ENCODE measurements around the gene FGD4.

The FGD4 gene

GRCh38 chr12:32666018-32666417 lies 266.7 kb downstream of the FGD4 start:
- Histone ChIP-seq H3K9me2 (replicated peaks; ENCODE audit: low read depth, low read length) (no peaks in the 10 kb centered on the region), H3K36me3 (ENCODE audit: insufficient read depth, low read length) (no peaks in the 10 kb centered on the region), H2AFZ (ENCODE audit: low read length) (no peak overlapping the region), H3F3A (ENCODE audit: low read depth) (no peaks in the 10 kb centered on the region), H3K9ac (ENCODE audit: low read depth, low read length, poor library complexity, severe bottlenecking) (no peak overlapping the region), H3K79me2 (ENCODE audit: insufficient read depth, low read length) (no peaks in the 10 kb centered on the region), H3K4me1 (ENCODE audit: insufficient read depth, low read length, poor library complexity, severe bottlenecking) (no peaks in the 10 kb centered on the region), H3K9me3 (ENCODE audit: insufficient read depth, low read depth, low read length) (no peaks in the 10 kb centered on the region), H4K20me1 (ENCODE audit: insufficient read depth, low read length, poor library complexity, severe bottlenecking) (no peaks in the 10 kb centered on the region), H3K4me3 (ENCODE audit: low read length, poor library complexity, severe bottlenecking) (no peak overlapping the region), H3K27me3 (ENCODE audit: insufficient read depth, low read length, poor library complexity, severe bottlenecking) (no peaks in the 10 kb centered on the region), H3K4me2 (ENCODE audit: low read depth, low read length, poor library complexity, severe bottlenecking) (no peak overlapping the region)
- TF ChIP-seq CTCF (conservative IDR thresholded peaks at IDR 0.05; ENCODE audit: low read length): no peak

GRCh38 chr12:32669584-32669983 lies 270.2 kb downstream of the FGD4 start:
- no peaks in the 10 kb centered on the region for H3F3A ChIP-seq (ENCODE audit: low read depth)
- no peaks in the 10 kb centered on the region for H3K36me3 ChIP-seq (ENCODE audit: insufficient read depth, low read length)
- H3K27me3 ChIP-seq (ENCODE audit: insufficient read depth, low read length, poor library complexity, severe bottlenecking): no peaks in the 10 kb centered on the region
- TF ChIP-seq EZH2phosphoT487 (IDR thresholded peaks at IDR 0.05; ENCODE audit: borderline replicate concordance): no peak
- no peak for TF ChIP-seq CTCF (conservative IDR thresholded peaks at IDR 0.05; ENCODE audit: low read length)
- no peak overlapping the region for H2AFZ ChIP-seq (ENCODE audit: low read length)
- H3K79me2 ChIP-seq (ENCODE audit: insufficient read depth, low read length): no peaks in the 10 kb centered on the region
- H3K4me2 ChIP-seq (ENCODE audit: low read depth, low read length, poor library complexity, severe bottlenecking): no peak overlapping the region
- H3K4me3 ChIP-seq (ENCODE audit: low read length, poor library complexity, severe bottlenecking): no peak overlapping the region
- H3K9me3 ChIP-seq (ENCODE audit: insufficient read depth, low read depth, low read length): no peaks in the 10 kb centered on the region
- no peaks in the 10 kb centered on the region for H3K4me1 ChIP-seq (ENCODE audit: insufficient read depth, low read length, poor library complexity, severe bottlenecking)
- H3K9ac ChIP-seq (ENCODE audit: low read depth, low read length, poor library complexity, severe bottlenecking): no peak overlapping the region
- no peaks in the 10 kb centered on the region for H4K20me1 ChIP-seq (ENCODE audit: insufficient read depth, low read length, poor library complexity, severe bottlenecking)
- no peaks in the 10 kb centered on the region for H3K9me2 ChIP-seq (replicated peaks; ENCODE audit: low read depth, low read length)

GRCh38 chr12:32671930-32672780 lies 272.8 kb downstream of the FGD4 start:
- Histone ChIP-seq H3K36me3 (ENCODE audit: insufficient read depth, low read length) (no peaks in the 10 kb centered on the region), H3F3A (ENCODE audit: low read depth) (no peaks in the 10 kb centered on the region), H3K9ac (ENCODE audit: low read depth, low read length, poor library complexity, severe bottlenecking) (no peak overlapping the region), H3K4me1 (ENCODE audit: insufficient read depth, low read length, poor library complexity, severe bottlenecking) (no peaks in the 10 kb centered on the region), H4K20me1 (ENCODE audit: insufficient read depth, low read length, poor library complexity, severe bottlenecking) (no peaks in the 10 kb centered on the region), H3K9me2 (replicated peaks; ENCODE audit: low read depth, low read length) (no peaks in the 10 kb centered on the region), H3K9me3 (ENCODE audit: insufficient read depth, low read depth, low read length) (no peaks in the 10 kb centered on the region), H2AFZ (ENCODE audit: low read length) (no peak overlapping the region), H3K79me2 (ENCODE audit: insufficient read depth, low read length) (no peaks in the 10 kb centered on the region), H3K27me3 (ENCODE audit: insufficient read depth, low read length, poor library complexity, severe bottlenecking) (no peaks in the 10 kb centered on the region), H3K4me2 (ENCODE audit: low read depth, low read length, poor library complexity, severe bottlenecking) (no peak overlapping the region), H3K4me3 (ENCODE audit: low read length, poor library complexity, severe bottlenecking) (no peak overlapping the region)
- TF ChIP-seq CTCF (conservative IDR thresholded peaks at IDR 0.05; ENCODE audit: low read length) (peak; percentile 73), EZH2phosphoT487 (IDR thresholded peaks at IDR 0.05; ENCODE audit: borderline replicate concordance) (no peak)
